Activated CD8-positive, alpha-beta memory T cell treated with anti-CD3 and anti-CD28 coated beads, Interleukin-2, amount 10 ng/mL, durations not matched to agents 7 days and 5 days (primary cell): ENCODE measurements around the gene CADM4. TPM values are rescaled to one million over a fixed set of nuclear protein-coding genes. Genes with fewer than 3 reads are reported as not detected.

Experiments used
- ATAC-seq: fragments of 150-1000 bp; cut with Tn5 transposase; one replicate; pipeline ENCODE4 v1.10.0; 2021; ENCODE audit warnings: moderate library complexity
- CTCF ChIA-PET: fragments of 350-600 bp; sonication (Branson Sonifier 250); formaldehyde crosslinking; loops from one replicate; lab custom pipeline; 2021; ENCODE audit warnings: antibody characterized with exemption; lab: Charles Lee
- DNase-seq: peaks from one replicate; pipeline ENCODE4 v3.0.0-alpha.2; 2020
- H3K27ac Mint-ChIP-seq: one replicate; pipeline ENCODE4 v1.8.0; 2021; ENCODE audit warnings: mild to moderate bottlenecking, mixed read lengths
- H3K27me3 Mint-ChIP-seq: one replicate; pipeline ENCODE4 v1.8.0; 2021; ENCODE audit warnings: mixed read lengths
- H3K36me3 Mint-ChIP-seq: one replicate; pipeline ENCODE4 v1.8.0; 2021; ENCODE audit warnings: mild to moderate bottlenecking, mixed read lengths
- H3K4me1 Mint-ChIP-seq: one replicate; pipeline ENCODE4 v1.8.0; 2021; ENCODE audit warnings: mixed read lengths
- H3K4me3 Mint-ChIP-seq: one replicate; pipeline ENCODE4 v1.8.0; 2021; ENCODE audit warnings: mild to moderate bottlenecking, moderate library complexity, mixed read lengths
- H3K9me3 Mint-ChIP-seq: one replicate; pipeline ENCODE4 v1.8.0; 2022; ENCODE audit warnings: low read depth, mixed read lengths
- total RNA-seq, 2 experiments: library from RNA; stranded (reverse); gene quantifications; one replicate each; pipeline ENCODE4 v1.2.3, GENCODE V29; 2021

The CADM4 gene
- total RNA-seq, 2 experiments from 2014 or later, result 0.09 to 0.12 TPM

DNA sequence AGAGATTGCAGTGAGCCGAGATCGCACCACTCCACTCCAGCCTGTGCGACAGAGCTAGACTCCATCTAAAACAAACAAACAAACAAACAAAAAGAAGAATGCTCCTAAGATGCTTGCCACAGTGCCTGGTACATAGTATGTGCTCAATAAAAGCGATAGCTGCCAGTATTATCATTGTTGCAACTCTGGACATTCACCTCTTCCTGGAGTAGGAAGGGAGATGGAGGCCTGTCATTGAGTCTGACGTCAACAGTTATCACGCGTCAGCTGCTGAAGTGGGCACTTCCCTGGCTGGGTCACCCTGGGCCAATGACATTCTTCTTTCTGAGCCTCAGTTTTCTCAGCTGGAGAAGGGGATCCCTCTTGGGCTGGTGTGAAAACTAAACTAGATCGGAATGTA lies 34.5 kb upstream of the CADM4 start:
- DNase-seq (no peak), ATAC-seq (no peak)
- H3K4me3 Mint-ChIP-seq, result no peak overlapping the region
- H3K4me1 Mint-ChIP-seq, result peaks cover 23% of the 10 kb centered on the region
- no peaks in the 10 kb centered on the region for H3K36me3 Mint-ChIP-seq
- H3K9me3 Mint-ChIP-seq, result no peaks in the 10 kb centered on the region
- H3K27ac Mint-ChIP-seq, result no peak overlapping the region
- H3K27me3 Mint-ChIP-seq, result peaks cover 12% of the 10 kb centered on the region
- CTCF ChIA-PET, result interaction anchor here (1.2 to 1.6 kb wide), 2 partner anchors 111 to 154 kb away, joined by 3 read pairs; no protein-coding TSS in a partner anchor

DNA sequence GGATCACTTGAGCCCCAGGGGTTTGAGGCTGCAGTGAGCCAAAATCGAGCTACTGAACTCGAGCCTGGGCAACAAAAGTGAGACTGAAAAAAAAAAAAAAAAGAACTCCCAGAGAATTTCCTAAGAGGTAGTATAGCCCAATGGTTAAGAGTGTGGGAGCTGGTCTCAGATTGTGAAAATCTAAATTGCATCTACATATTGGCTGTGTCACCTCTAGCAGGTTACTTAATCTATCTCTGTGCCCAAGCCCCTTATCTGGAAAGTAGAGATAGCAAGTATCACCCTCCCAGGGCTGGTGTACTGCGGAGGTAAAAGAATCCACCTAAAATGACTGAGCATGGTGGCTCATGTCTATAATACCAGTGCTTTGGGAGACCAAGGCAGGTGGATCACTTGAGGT lies 34.0 kb upstream of the CADM4 start:
- ATAC-seq (no peak), DNase-seq (no peak)
- H3K4me3 Mint-ChIP-seq, result no peak overlapping the region
- H3K27me3 Mint-ChIP-seq, result peaks cover 12% of the 10 kb centered on the region
- H3K4me1 Mint-ChIP-seq, result peaks cover 23% of the 10 kb centered on the region
- CTCF ChIA-PET, result interaction anchor here (1.2 to 1.6 kb wide), 3 partner anchors 112 to 154 kb away, joined by 3 to 5 read pairs (median 3); no protein-coding TSS in a partner anchor
- H3K9me3 Mint-ChIP-seq, result no peaks in the 10 kb centered on the region
- no peaks in the 10 kb centered on the region for H3K36me3 Mint-ChIP-seq
- H3K27ac Mint-ChIP-seq, result no peak overlapping the region

DNA sequence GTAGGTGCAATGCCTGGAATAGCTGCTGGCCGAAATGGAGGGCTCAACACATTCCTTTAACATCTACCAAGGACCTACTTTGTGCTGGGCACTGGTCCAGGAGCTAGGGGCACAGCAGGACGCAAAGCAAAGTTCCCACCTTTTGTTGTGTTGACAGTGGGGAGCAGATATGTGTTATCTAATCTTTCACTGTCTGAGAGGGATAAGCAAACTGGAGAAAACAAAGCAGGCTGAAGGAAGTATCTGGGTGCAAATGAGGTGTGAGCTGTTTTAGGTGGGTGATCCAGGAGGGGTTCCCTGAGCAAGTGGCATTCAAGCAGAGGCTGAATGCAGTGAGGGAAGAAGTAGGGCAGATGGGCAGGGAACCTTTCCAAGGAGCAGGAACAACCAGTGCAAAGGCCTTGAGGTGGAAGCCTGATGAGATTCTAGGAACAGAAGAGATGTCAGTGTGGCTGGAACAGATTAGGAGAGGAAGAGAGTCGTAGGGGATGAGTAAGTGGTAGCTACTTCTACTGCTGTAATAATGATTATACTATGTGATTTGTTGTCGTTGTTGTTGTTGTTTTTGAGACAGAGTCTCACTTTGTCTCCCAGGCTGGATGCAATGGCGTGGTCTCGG lies 32.5 kb upstream of the CADM4 start:
- no peak overlapping the region for H3K27ac Mint-ChIP-seq
- no peak overlapping the region for H3K4me3 Mint-ChIP-seq
- peaks cover 33% of the 10 kb centered on the region for H3K4me1 Mint-ChIP-seq
- CTCF ChIA-PET, result interaction anchor here (0.6 to 1.6 kb wide), 2 partner anchors 138 to 1311 kb away, joined by 3 to 5 read pairs; no protein-coding TSS in a partner anchor
- ATAC-seq (no peak), DNase-seq (no peak)
- H3K9me3 Mint-ChIP-seq, result no peaks in the 10 kb centered on the region
- peaks cover 12% of the 10 kb centered on the region for H3K27me3 Mint-ChIP-seq
- peaks cover 7% of the 10 kb centered on the region for H3K36me3 Mint-ChIP-seq

DNA sequence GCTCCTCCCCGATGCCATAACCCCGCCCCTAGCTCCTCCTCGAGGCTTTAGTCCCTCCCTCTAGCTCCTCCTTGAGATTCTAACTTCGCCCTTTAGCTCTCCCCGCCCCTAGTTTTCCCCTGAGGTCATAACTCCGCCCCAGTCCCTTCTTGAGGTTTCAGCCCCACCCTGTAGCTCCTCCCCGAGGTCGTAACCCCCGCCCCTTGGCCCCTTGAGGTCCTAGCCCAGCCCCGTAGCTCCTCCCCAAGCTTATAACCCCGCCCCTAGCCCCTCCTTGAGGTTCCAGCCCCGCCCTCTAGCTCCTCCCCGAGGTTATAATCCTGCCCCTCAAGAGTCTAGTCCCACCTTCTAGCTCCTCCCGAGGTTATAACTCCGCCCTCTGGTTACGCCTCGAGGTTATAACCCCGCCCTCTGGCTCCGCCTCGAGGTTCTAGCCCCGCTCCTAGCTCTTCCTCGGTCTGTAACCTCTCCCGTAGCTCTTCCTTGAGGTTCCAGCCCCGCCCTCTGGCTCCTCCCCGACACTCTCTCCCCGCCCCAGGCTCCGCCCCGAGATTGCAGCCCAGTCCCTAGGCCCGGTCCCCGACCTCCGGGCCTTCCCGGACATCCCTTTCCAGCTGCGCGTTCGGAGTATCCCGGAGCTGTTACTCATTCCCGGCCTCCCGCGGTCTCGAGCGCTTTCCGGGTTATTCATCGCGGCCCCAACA lies 28.9 kb upstream of the CADM4 start:
- peaks cover 22% of the 10 kb centered on the region for H3K36me3 Mint-ChIP-seq
- CTCF ChIA-PET, result interaction anchor here (0.6 to 2.9 kb wide), 31 partner anchors 9 to 236 kb away, joined by 3 to 16 read pairs (median 5); partner anchors contain the start of genes IRGC, IRGQ, KCNN4 and SMG9
- peak; percentile 99 for DNase-seq
- ATAC-seq, result peak; percentile 91
- no peaks in the 10 kb centered on the region for H3K9me3 Mint-ChIP-seq
- peak overlapping the region; percentile 82 for H3K4me3 Mint-ChIP-seq
- peaks cover 38% of the 10 kb centered on the region for H3K4me1 Mint-ChIP-seq
- H3K27me3 Mint-ChIP-seq, result peaks cover 12% of the 10 kb centered on the region
- H3K27ac Mint-ChIP-seq, result peak overlapping the region; percentile 85

DNA sequence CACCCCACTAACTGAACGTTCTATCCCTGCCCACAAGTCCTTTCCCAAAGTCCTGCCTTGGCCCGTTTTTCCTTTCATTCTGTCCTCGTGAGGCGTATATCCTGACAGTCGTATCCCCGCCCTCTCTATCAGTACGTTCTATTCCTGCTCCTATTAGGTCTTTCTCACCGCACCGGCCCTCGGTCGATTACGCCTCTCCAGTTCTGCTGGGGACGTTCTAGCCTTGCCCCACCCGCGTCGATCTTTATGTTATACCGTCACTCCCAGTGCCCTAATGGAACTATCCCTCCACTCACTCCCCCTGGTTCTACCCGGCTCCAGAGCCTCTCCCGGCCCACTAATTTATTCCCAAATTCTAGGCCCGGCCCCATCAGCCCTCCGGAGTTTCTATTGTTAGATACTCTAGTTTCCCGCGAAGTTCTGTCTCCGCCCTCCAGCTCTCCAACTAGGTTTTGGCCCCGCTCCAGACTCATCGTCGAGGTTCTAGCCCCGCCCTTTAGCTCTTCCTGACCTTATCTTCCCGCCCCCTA lies 28.3 kb upstream of the CADM4 start:
- peak overlapping the region; percentile 85 for H3K27ac Mint-ChIP-seq
- H3K4me1 Mint-ChIP-seq, result peaks cover 40% of the 10 kb centered on the region
- ATAC-seq (no peak), DNase-seq (no peak)
- H3K9me3 Mint-ChIP-seq, result no peaks in the 10 kb centered on the region
- H3K4me3 Mint-ChIP-seq, result peak overlapping the region; percentile 82
- CTCF ChIA-PET, result interaction anchor here (0.6 to 2.9 kb wide), 29 partner anchors 8 to 235 kb away, joined by 3 to 16 read pairs (median 5); partner anchors contain the start of genes IRGC, IRGQ, KCNN4 and SMG9
- peaks cover 12% of the 10 kb centered on the region for H3K27me3 Mint-ChIP-seq
- H3K36me3 Mint-ChIP-seq, result peaks cover 22% of the 10 kb centered on the region

DNA sequence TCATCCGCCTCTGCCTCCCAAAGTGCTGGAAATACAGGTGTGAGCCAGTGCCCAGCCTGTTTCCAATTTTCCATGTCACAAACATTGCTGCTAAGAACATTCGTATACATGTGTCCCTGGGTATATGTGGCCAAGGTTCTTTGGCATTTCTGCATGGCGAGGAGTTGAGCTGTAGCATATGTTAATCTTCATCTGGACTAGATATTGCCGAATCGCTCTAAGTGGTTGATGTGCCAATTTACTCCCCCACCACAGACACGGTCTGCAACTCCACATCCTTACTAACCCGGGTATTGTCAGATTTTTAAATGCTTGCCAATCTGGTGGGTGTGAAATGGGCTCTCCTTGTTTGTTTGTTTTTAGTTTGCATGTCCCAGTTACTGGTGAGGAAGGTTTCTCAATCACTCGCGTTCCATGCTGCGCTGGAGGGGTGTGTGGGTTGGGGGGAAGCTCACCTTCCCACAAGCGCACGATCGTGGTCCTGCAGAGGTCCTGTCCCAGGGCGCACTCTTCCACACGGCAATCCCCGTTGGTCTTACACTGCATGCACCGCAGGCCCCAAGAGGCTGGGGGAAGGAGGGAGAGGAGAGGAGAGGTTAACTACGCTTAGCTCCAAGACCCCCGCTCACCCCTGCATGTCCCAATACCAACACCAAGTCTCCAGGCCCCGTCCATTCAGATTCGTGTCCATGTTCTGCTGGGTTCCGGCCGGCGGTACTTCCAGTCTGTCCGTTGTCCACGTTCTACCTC lies 27.7 kb upstream of the CADM4 start:
- ATAC-seq (no peak), DNase-seq (peak; percentile 41)
- peaks cover 12% of the 10 kb centered on the region for H3K27me3 Mint-ChIP-seq
- peaks cover 24% of the 10 kb centered on the region for H3K36me3 Mint-ChIP-seq
- H3K4me1 Mint-ChIP-seq, result peaks cover 40% of the 10 kb centered on the region
- no peaks in the 10 kb centered on the region for H3K9me3 Mint-ChIP-seq
- H3K4me3 Mint-ChIP-seq, result peak overlapping the region; percentile 82
- CTCF ChIA-PET, result interaction anchor here (0.7 to 2.2 kb wide), 7 partner anchors 15 to 221 kb away, joined by 3 to 13 read pairs (median 6); partner anchors contain the start of genes IRGQ and SMG9
- H3K27ac Mint-ChIP-seq, result peak overlapping the region; percentile 85

DNA sequence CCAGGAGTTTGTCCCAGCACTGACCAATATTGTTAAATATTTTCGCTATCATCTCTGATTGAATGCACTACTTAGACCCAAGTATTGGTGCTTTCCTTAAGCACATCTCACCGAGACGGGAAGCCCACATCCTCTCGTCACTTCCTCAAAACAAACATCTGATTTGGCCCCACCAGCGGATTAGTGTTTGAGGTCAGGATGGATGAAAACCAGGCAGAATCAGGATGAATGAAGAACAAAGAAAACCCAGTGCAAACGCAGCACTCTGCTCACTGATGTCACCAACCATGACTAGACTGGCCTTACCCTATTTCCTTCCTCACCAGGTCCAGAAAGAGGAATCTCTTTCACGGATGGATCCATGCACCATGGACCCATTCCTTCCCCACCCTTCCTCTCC lies 24.4 kb upstream of the CADM4 start:
- Mint-ChIP-seq H3K27me3 (no peaks in the 10 kb centered on the region), H3K4me3 (peak overlapping the region; percentile 25), H3K36me3 (peaks cover 29% of the 10 kb centered on the region), H3K27ac (peak overlapping the region; percentile 66), H3K9me3 (no peaks in the 10 kb centered on the region), H3K4me1 (peaks cover 31% of the 10 kb centered on the region)
- CTCF ChIA-PET, result no interaction called here
- peak; percentile 64 for DNase-seq
- no peak for ATAC-seq

DNA sequence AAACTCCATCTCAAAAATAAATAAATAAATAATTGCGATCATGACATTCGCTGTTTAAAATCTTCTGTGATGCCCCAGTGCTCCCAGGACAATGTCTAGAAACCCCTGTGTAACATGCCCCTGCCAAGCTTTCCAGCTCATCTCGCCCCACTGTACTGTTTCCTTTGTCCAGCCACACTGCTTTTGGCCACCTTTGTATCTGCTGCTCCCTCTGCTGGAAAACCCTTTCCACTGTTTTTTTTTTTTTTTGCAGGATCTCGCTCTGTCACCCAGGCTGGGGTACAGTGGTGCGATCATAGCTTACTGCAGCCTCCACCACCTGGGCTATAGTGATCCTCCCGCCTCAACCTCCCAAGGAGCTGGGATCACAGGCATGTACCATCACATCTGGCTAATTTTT lies 22.8 kb upstream of the CADM4 start:
- Mint-ChIP-seq H3K9me3 (no peaks in the 10 kb centered on the region), H3K27me3 (no peaks in the 10 kb centered on the region), H3K4me1 (peaks cover 24% of the 10 kb centered on the region), H3K27ac (no peak overlapping the region), H3K4me3 (no peak overlapping the region), H3K36me3 (peaks cover 29% of the 10 kb centered on the region)
- ATAC-seq (no peak), DNase-seq (no peak)
- CTCF ChIA-PET, result interaction anchor here (0.7 kb wide), 1 partner anchor 143 kb away, joined by 3 read pairs; no protein-coding TSS in a partner anchor

DNA sequence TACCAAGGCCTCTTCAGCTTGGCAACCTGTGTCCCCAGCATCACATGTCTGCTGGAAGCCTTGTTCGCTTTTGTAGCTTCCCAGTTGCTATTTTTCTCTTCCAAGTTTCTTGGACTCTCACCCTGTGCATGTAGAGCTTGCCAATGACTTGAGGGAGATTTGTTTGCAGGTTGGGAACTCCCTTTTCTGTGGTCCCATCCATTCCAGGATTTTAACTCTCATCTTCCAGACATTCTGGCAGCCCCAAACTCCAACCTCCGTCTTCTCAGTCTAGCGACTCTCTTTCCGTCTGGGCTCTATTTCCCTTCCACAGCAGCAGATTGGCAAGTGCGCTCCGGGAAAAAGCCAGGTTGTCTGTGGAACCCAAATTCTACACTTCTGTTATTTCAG lies 21.3 kb upstream of the CADM4 start:
- Mint-ChIP-seq H3K9me3 (no peaks in the 10 kb centered on the region), H3K27ac (no peak overlapping the region), H3K27me3 (no peaks in the 10 kb centered on the region), H3K4me3 (no peak overlapping the region), H3K36me3 (peaks cover 27% of the 10 kb centered on the region), H3K4me1 (peaks cover 19% of the 10 kb centered on the region)
- no peak for DNase-seq
- CTCF ChIA-PET, result interaction anchor here (1.1 to 1.4 kb wide), 2 partner anchors 141 to 214 kb away, joined by 3 read pairs; no protein-coding TSS in a partner anchor
- no peak for ATAC-seq

DNA sequence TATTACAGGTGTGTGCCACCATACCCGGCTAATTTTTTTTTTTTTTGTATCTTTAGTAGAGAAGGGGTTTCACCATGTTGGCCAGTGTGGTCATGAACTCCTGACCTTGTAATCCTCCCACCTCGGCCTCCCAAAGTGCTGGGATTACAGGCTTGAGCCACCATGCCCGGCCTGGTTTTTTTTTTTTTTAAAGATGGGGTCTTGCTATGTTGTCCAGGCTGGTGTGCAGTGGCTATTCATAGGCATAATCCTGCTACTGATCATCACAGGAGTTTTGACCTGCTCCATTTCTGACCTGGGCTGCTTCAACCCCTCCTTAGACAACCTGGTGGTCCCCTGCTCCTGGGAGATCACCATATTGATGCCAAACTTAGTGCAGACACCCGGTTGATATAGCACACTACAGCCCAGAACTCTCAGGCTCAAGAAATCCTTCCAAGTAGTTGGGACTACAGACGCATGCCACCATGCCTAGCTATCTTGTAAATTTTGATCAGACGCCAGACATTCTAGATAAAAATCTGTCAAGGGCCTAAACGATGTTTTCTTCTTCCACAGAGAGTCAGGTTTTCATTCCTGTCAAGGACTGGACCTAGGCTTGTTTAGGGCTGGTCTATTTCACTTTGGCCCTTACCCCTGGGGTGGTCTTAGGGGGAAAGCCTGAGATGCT lies 20.8 kb upstream of the CADM4 start:
- H3K27ac Mint-ChIP-seq, result no peak overlapping the region
- H3K36me3 Mint-ChIP-seq, result peaks cover 31% of the 10 kb centered on the region
- CTCF ChIA-PET, result interaction anchor here (1.1 to 1.4 kb wide), 2 partner anchors 141 to 213 kb away, joined by 3 read pairs; no protein-coding TSS in a partner anchor
- H3K4me3 Mint-ChIP-seq, result no peak overlapping the region
- no peaks in the 10 kb centered on the region for H3K9me3 Mint-ChIP-seq
- ATAC-seq (no peak), DNase-seq (no peak)
- peaks cover 19% of the 10 kb centered on the region for H3K4me1 Mint-ChIP-seq
- H3K27me3 Mint-ChIP-seq, result no peaks in the 10 kb centered on the region

DNA sequence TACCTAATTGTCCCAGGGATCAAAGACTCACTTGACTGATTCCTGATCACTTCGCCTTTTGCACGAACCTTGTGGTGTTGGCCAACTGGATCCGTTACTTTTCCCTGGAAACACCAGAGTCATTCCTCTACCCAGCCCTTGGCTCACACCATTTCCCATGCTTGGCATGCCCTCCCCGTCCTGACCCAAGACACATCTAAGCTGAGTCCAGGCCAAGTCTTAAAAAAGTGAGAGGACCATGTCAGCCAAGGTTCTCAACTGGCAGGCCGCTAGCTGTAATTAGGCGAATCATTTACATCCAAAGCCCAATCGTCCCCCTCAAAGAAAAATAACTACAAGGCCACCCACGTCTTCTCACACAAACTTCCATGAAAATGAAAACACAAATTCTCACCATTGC lies 18.8 kb upstream of the CADM4 start:
- Mint-ChIP-seq H3K27ac (no peak overlapping the region), H3K9me3 (no peaks in the 10 kb centered on the region), H3K4me3 (no peak overlapping the region), H3K4me1 (peaks cover 2% of the 10 kb centered on the region), H3K27me3 (no peaks in the 10 kb centered on the region), H3K36me3 (peaks cover 25% of the 10 kb centered on the region)
- ATAC-seq, result no peak
- DNase-seq, result no peak
- CTCF ChIA-PET, result interaction anchor here (0.6 to 0.8 kb wide), 2 partner anchors 61 to 64 kb away, joined by 3 read pairs; no protein-coding TSS in a partner anchor

DNA sequence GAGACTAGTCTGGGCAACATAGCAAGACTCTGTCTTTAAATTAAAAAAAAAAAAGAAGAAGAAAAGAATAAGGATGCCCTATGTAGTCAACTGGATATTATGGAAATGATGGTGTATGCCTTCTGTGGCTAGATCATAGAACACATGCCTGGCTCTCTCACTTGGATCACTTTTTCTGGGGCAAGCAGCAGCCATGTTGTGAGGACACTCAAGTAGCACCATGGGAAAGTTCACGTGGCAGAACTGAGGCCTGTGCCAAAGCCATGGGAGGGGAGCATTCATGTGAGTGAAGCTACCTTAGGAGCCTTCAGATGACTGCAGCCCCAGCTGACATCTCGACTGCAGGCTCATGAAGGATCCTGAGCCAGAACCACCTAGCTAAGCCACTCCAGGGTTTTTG lies 18.4 kb upstream of the CADM4 start:
- Mint-ChIP-seq H3K4me1 (no peaks in the 10 kb centered on the region), H3K27me3 (no peaks in the 10 kb centered on the region), H3K9me3 (no peaks in the 10 kb centered on the region), H3K36me3 (peaks cover 25% of the 10 kb centered on the region), H3K4me3 (no peak overlapping the region), H3K27ac (no peak overlapping the region)
- CTCF ChIA-PET, result no interaction called here
- ATAC-seq, result no peak
- DNase-seq, result no peak
